ENCODE measurements around the gene N4BP3.

DNA sequence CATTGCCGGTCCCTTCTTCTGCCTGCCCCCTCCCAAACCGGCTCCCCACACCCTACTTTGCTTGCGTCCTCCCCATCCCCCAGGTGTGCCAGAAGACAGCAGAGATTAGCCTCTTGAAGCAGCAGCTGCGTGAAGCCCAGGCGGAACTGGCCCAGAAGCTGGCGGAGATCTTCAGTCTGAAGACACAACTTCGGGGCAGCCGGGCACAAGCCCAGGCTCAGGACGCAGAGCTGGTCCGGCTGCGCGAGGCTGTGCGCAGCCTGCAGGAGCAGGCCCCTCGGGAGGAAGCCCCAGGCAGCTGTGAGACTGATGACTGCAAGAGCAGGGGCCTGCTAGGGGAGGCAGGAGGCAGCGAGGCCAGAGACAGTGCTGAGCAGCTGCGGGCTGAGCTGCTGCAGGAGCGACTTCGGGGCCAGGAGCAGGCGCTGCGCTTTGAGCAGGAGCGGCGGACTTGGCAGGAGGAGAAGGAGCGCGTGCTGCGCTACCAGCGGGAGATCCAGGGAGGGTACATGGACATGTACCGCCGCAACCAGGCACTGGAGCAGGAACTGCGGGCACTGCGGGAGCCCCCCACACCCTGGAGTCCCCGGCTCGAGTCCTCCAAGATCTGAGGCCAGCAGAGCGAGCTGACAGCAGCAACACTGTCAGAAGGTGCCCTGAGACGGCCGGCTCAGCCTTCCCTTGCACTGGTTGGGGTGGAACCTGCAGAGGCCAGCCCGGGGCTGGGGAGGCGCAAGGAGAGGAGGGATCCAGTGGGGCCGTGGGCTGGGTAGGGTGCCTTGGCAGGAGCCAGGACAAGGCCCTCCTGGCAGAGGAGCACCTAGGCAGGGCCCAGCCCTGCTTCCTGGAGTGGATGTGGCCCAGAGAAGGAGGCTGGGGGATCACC is 8.3 kb downstream of the N4BP3 start:
- TF ChIP-seq MAFK (IDR thresholded peaks at IDR 0.05; ENCODE audit: low read depth, low read length) (no peak), POLR2A (IDR thresholded peaks at IDR 0.05; ENCODE audit: low read depth, low read length) (no peak), RFX5 (IDR thresholded peaks at IDR 0.05; ENCODE audit: low read depth, low read length) (no peak), MAZ (IDR thresholded peaks at IDR 0.05; ENCODE audit: borderline replicate concordance, low read depth, low read length) (no peak), MXI1 (IDR thresholded peaks at IDR 0.05; ENCODE audit: borderline replicate concordance, low read depth, low read length) (no peak), FOS (IDR thresholded peaks at IDR 0.05; ENCODE audit: low read depth, low read length) (no peak), CEBPB (IDR thresholded peaks at IDR 0.05; ENCODE audit: low read depth, low read length) (no peak), RCOR1 (IDR thresholded peaks at IDR 0.05; ENCODE audit: insufficient replicate concordance, low read length) (no peak), RAD21 (IDR thresholded peaks at IDR 0.05; ENCODE audit: low read length) (no peak), SMC3 (IDR thresholded peaks at IDR 0.05; ENCODE audit: low read depth, low read length) (no peak), CHD1 (IDR thresholded peaks at IDR 0.05; ENCODE audit: low read depth, low read length) (no peak)
- TF ChIP-seq, protein P1, sequence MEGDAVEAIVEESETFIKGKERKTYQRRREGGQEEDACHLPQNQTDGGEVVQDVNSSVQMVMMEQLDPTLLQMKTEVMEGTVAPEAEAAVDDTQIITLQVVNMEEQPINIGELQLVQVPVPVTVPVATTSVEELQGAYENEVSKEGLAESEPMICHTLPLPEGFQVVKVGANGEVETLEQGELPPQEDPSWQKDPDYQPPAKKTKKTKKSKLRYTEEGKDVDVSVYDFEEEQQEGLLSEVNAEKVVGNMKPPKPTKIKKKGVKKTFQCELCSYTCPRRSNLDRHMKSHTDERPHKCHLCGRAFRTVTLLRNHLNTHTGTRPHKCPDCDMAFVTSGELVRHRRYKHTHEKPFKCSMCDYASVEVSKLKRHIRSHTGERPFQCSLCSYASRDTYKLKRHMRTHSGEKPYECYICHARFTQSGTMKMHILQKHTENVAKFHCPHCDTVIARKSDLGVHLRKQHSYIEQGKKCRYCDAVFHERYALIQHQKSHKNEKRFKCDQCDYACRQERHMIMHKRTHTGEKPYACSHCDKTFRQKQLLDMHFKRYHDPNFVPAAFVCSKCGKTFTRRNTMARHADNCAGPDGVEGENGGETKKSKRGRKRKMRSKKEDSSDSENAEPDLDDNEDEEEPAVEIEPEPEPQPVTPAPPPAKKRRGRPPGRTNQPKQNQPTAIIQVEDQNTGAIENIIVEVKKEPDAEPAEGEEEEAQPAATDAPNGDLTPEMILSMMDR (conservative IDR thresholded peaks at IDR 0.05; ENCODE audit: low read depth, low read length): no peak
- TF ChIP-seq, protein P2, sequence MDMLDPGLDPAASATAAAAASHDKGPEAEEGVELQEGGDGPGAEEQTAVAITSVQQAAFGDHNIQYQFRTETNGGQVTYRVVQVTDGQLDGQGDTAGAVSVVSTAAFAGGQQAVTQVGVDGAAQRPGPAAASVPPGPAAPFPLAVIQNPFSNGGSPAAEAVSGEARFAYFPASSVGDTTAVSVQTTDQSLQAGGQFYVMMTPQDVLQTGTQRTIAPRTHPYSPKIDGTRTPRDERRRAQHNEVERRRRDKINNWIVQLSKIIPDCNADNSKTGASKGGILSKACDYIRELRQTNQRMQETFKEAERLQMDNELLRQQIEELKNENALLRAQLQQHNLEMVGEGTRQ (IDR thresholded peaks at IDR 0.05; ENCODE audit: low read depth, low read length): no peak

Measured in IMR-90 (cell line).